Effector memory CD8-positive, alpha-beta T cell (primary cell): Measurements from ENCODE around the gene TBC1D4.
"Not testable (repeated sequence)": the region's sequence is repeated elsewhere in the genome, so short reads cannot be mapped to it uniquely, and the experiment has no call there.

Experiments
- ATAC-seq: fragments of 150-1000 bp; cut with Tn5 transposase; replicated peaks from 2 replicates; pipeline ENCODE4 v1.10.0; 2021; ENCODE audit warnings: mild to moderate bottlenecking, moderate library complexity
- DNase-seq, 3 experiments: peaks; one replicate each; pipeline ENCODE4 v3.0.0; 2021
- H3K27ac Mint-ChIP-seq, 2 donors: one replicate each; pipeline ENCODE4 v1.8.0; 2022; ENCODE audit warnings: mild to moderate bottlenecking in 2 of 2, mixed read lengths in 2 of 2, moderate library complexity in 2 of 2
- H3K27me3 Mint-ChIP-seq, 2 donors: one replicate each; pipeline ENCODE4 v1.8.0; 2022; ENCODE audit warnings: mixed read lengths in 2 of 2
- H3K36me3 Mint-ChIP-seq: one replicate; pipeline ENCODE4 v1.8.0; 2022; ENCODE audit warnings: mild to moderate bottlenecking, moderate library complexity, mixed read lengths; ENCODE audit not compliant: insufficient read depth
- H3K4me1 Mint-ChIP-seq, 2 donors: one replicate each; pipeline ENCODE4 v1.8.0; 2022; ENCODE audit warnings: low read depth in 2 of 2, mixed read lengths in 2 of 2
- H3K4me3 Mint-ChIP-seq, 2 donors: one replicate each; pipeline ENCODE4 v1.8.0; 2022; ENCODE audit warnings: mild to moderate bottlenecking in 2 of 2, mixed read lengths in 2 of 2, moderate library complexity in 2 of 2
- H3K9me3 Mint-ChIP-seq, 2 donors: one replicate each; pipeline ENCODE4 v1.8.0; 2022; ENCODE audit warnings: mixed read lengths in 2 of 2

Gene TBC1D4

DNA sequence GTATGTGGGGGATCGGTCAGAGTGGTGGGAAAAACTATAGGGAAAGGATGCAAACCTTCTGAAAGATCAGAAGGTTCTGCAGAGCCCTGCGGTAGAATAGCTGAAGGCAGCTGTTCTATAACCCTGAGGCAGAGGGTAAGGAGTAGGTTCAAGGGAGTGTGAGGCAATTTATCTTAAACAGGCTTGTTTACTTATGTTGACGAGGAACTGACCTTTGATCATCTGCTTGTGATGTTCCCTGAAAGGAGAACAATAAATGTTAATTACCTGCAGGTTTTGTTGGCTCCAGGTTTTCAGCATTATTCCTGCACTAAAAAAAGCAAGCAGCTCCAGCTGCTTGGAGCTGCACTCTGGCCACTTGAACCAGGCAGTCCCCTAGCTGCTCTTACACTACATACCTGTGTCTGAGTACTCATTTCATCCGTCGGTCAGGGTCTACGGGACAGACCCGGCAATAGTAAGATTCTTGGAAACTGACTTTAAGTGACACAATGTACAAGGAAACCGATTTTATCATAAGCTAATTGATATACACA, 202.1 kb downstream of the TBC1D4 start:
- no peak overlapping the region for H3K4me3 Mint-ChIP-seq
- no peak overlapping the region for H3K27ac Mint-ChIP-seq
- DNase-seq (no peak), ATAC-seq (no peak)
- no peaks in the 10 kb centered on the region for H3K9me3 Mint-ChIP-seq
- H3K27me3 Mint-ChIP-seq, result peaks cover 15 to 30% of the 10 kb centered on the region in 2 donors
- H3K36me3 Mint-ChIP-seq, result no peaks in the 10 kb centered on the region
- no peaks in the 10 kb centered on the region for H3K4me1 Mint-ChIP-seq

DNA sequence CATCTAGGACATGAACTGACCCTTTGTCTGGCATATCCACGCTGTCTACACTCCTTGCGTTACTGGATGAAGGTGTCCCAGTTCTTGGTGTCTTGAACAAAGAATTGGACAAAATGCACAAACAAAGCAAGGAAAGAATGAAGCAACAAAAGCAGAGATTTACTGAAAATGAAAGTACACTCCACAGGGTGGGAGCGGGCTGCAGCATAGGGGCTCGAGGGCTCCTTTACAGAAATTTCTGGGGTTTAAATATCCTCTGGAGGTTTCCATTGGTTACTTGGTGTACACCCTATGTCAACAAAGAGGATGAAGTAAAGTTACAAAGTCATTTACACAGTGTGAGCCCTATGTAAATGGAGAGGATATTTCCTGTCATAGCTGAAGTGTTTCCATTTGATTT, 208.3 kb downstream of the TBC1D4 start:
- not testable (repeated sequence) for ATAC-seq, H3K4me3 Mint-ChIP-seq, H3K4me1 Mint-ChIP-seq, H3K27ac Mint-ChIP-seq, H3K9me3 Mint-ChIP-seq, DNase-seq, H3K36me3 Mint-ChIP-seq
- peaks cover 8 to 20% of the 10 kb centered on the region in 2 donors for H3K27me3 Mint-ChIP-seq

DNA sequence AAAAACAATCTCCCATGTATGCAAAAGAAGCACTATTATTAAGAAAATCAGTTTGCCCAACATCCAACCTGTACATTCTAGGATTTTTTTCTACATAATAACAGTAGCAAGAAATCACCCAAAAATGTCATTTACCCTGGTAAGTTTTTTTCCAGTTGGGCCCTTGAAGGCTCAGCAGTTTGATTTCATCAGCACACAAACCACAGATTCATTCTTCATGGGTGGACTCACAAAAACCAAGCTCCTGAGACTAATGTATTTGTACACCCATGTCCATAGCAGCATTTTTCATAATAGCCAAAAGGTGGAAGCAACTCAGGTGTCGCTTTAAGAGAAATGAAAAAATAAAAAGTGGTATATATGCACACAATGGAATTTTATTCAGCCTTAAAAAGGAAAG, 210.1 kb downstream of the TBC1D4 start:
- H3K27ac Mint-ChIP-seq, result no peak overlapping the region
- ATAC-seq (no peak), DNase-seq (no peak)
- H3K36me3 Mint-ChIP-seq, result no peaks in the 10 kb centered on the region
- H3K4me3 Mint-ChIP-seq, result no peak overlapping the region
- H3K27me3 Mint-ChIP-seq, result peaks cover 5 to 14% of the 10 kb centered on the region in 2 donors
- H3K9me3 Mint-ChIP-seq, result no peaks in the 10 kb centered on the region
- H3K4me1 Mint-ChIP-seq, result peaks cover 0 to 2% of the 10 kb centered on the region in 2 donors

DNA sequence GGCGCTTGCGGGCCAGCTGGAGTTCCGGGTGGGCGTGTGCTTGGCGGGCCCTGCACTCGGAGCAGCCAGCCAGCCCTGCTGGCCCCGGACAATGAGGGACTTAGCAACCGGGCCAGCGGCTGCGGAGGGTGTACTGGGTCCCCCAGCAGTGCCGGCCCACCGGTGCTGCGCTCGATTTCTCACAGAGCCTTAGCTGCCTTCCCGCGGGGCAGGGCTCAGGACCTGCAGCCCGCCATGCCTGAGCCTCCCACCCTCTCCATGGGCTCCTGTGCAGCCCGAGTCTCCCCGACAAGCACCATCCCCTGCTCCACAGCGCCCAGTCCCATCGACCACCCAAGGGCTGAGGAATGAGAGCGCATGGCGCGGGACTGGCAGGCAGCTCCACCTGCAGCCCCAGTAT, 213.5 kb downstream of the TBC1D4 start:
- not testable (repeated sequence) for ATAC-seq, H3K4me3 Mint-ChIP-seq, DNase-seq, H3K27ac Mint-ChIP-seq, H3K27me3 Mint-ChIP-seq, H3K36me3 Mint-ChIP-seq, H3K9me3 Mint-ChIP-seq, H3K4me1 Mint-ChIP-seq

DNA sequence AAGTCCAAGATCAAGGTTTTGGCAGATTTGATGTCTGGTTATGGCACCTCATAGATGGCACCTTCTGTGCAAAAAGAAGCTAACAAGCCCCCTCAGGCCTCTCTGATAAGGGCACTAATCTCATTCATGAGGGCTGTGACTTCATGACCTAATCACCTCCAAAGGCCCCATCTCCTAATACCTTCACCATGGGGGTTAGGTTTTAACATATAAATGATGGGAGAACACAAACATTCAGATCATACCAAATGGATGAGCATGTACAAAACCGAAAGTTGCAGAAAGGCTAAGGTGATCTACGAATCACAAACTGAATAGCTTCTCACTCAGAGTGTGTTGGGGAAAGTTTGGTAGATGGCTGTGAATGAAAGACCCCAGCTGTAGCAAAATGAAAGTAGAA, 217.4 kb downstream of the TBC1D4 start:
- Mint-ChIP-seq H3K27me3 (peaks cover 4 to 20% of the 10 kb centered on the region in 2 donors), H3K27ac (no peak overlapping the region), H3K36me3 (no peaks in the 10 kb centered on the region), H3K4me1 (peaks cover 0 to 2% of the 10 kb centered on the region in 2 donors), H3K4me3 (no peak overlapping the region), H3K9me3 (no peaks in the 10 kb centered on the region)
- no peak for ATAC-seq
- DNase-seq, result no peak

DNA sequence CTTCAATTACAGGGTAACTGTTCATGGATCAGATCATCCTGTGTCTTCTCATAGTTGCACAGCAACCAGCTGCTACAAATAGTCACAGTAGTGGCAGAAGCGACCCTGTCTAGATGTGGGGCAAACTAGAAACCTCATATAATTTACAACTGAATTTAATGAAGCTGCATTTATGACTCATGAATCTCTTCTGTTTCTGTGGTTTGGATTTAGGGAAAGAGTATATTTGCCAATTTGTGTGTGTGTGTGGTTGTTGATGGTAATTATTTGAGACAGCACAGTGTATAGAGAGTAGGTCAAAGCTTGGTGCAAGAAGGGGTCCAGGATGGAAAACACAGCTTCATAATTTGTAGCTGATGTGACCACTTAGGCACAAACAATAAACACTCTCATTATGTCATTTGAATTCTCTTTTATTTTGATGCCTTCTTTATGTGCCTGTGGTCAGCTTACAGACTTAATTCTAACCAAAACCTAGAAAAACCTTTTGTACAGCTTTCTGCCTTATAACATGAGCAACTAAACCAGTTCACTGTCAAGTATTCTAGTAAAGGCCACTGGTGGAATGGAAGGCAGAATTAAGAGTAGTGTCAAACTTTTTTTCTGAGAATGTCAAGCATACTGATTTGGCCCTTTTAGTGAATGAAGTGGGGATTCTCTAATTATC, 218.1 kb downstream of the TBC1D4 start:
- no peaks in the 10 kb centered on the region for H3K4me1 Mint-ChIP-seq
- no peak overlapping the region for H3K4me3 Mint-ChIP-seq

DNA sequence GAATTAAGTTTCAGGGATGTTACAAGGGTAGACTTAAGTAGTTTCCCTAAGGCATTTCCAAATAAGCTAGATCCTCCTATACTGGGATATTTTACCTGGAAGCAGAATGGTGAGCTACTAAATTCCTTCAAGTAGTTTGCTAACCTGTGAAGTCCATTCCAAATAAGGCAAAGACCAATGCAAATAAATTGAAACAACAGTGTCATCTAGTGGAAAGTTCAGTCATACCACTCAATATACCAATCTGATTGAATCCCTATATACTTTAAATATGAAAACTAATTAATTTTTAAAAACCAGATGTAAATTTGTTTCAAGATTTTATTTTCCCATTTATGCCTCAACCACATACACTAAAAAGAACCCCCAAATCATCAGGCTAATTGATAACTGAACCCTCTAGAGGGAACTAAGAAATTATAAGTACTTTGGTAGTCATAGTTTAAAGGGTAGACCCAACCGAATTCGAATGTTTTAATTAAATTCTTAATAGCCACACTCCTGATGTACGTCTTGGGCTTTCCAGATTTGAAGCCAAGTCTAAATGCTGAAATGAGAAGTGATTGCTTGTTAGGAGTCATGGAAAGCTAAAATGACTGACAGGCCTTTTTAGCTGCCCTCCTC, 223.7 kb downstream of the TBC1D4 start:
- ATAC-seq, result no peak
- Mint-ChIP-seq H3K27me3 (peaks cover 19 to 32% of the 10 kb centered on the region in 2 donors), H3K36me3 (no peaks in the 10 kb centered on the region), H3K4me3 (no peak overlapping the region), H3K27ac (no peak overlapping the region), H3K9me3 (no peaks in the 10 kb centered on the region), H3K4me1 (no peaks in the 10 kb centered on the region)
- no peak for DNase-seq

More for the DNA sequence above, 218.1 kb downstream of the TBC1D4 start:
- Mint-ChIP-seq H3K9me3 (no peaks in the 10 kb centered on the region), H3K36me3 (no peaks in the 10 kb centered on the region), H3K27me3 (peaks cover 4 to 12% of the 10 kb centered on the region in 2 donors), H3K27ac (no peak overlapping the region)
- ATAC-seq (no peak), DNase-seq (no peak)

DNA sequence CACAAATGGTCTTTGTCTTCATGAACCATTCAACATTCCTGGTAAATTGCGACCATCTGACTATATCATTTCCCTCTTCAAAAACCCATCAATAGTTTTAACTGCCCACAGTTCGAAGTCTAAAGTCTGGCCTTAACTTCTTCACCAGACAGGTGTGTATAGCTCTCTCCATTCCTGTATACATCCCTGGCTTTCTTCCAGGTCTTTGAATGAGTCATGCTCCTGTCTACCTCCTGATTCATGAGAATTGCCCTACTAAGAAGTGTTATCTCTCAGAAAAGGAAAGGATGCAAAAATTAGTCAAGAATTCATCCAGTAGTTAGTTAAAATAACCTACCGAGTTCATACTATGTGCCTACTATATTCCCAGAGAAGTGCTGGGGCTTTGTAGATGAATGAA, 225.0 kb downstream of the TBC1D4 start:
- Mint-ChIP-seq H3K9me3 (no peaks in the 10 kb centered on the region), H3K27me3 (peaks cover 25 to 27% of the 10 kb centered on the region in 2 donors), H3K4me3 (no peak overlapping the region), H3K4me1 (no peaks in the 10 kb centered on the region), H3K36me3 (no peaks in the 10 kb centered on the region), H3K27ac (no peak overlapping the region)
- DNase-seq, result no peak
- ATAC-seq, result no peak

DNA sequence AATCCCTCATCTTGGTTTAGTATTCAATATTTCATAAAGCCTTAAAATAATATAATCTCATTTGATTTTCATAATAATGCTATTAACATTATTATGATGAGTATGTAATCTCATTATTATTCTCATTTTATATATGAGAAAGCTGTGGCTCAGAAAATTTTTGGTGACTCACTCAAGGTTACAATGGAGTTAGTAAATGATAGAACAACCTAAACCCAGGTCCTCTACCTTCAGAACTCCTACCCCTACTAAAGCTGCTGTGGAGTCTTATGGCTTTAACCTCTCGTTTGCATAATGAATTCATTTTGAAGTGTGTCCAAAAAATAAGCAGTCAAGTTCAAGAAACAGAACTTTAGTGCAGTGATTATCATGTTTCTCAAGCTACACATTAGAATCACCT, 226.3 kb downstream of the TBC1D4 start:
- no peaks in the 10 kb centered on the region for H3K4me1 Mint-ChIP-seq
- no peaks in the 10 kb centered on the region for H3K36me3 Mint-ChIP-seq
- H3K27me3 Mint-ChIP-seq, result peaks cover 36% of the 10 kb centered on the region in 2 donors
- H3K9me3 Mint-ChIP-seq, result no peaks in the 10 kb centered on the region
- no peak overlapping the region for H3K27ac Mint-ChIP-seq
- H3K4me3 Mint-ChIP-seq, result no peak overlapping the region
- DNase-seq (no peak), ATAC-seq (no peak)

DNA sequence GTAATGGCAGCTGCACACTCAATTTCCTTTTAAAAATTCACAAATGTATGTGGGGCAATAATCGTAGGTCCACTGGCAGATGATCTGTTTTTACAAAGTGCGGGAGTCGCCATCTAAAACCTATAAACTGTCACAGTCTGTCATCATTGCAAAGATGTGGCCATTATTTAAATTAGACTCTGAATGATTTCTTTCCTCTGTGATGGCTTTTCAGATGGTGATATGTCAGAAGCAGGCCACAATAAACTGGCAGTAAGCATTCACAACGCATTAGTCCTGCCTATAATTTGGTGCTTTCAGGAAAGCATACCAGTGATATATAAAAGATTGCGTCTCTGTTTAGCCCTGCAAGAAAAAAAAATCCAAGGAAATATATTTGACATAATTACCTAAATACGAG, 226.8 kb downstream of the TBC1D4 start:
- Mint-ChIP-seq H3K27ac (no peak overlapping the region), H3K9me3 (no peaks in the 10 kb centered on the region), H3K27me3 (peaks cover 36 to 41% of the 10 kb centered on the region in 2 donors), H3K36me3 (no peaks in the 10 kb centered on the region), H3K4me1 (no peaks in the 10 kb centered on the region), H3K4me3 (no peak overlapping the region)
- ATAC-seq (no peak), DNase-seq (no peak)

DNA sequence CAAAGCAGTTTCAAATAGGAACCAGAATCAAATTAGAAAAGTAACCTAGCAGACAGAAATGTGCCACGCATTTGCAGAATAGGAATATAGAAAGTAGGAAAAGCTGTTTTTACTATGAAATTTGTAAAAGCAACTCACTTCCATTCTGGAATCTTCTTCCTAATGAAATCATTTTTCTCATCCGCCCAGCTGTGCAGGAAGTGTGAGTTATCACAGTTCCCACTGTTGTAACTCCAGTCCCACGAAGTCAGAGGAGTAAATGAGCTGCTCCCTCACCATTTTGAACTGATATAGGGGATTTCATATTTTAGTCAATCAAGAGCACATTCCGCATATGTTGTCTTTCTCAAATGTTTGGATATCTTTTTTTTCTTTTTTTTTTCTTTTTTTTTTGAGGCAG, 230.8 kb downstream of the TBC1D4 start:
- Mint-ChIP-seq H3K4me3 (no peak overlapping the region), H3K36me3 (no peaks in the 10 kb centered on the region), H3K27ac (no peak overlapping the region), H3K4me1 (no peaks in the 10 kb centered on the region), H3K27me3 (peaks cover 35 to 37% of the 10 kb centered on the region in 2 donors), H3K9me3 (no peaks in the 10 kb centered on the region)
- DNase-seq (no peak), ATAC-seq (no peak)

DNA sequence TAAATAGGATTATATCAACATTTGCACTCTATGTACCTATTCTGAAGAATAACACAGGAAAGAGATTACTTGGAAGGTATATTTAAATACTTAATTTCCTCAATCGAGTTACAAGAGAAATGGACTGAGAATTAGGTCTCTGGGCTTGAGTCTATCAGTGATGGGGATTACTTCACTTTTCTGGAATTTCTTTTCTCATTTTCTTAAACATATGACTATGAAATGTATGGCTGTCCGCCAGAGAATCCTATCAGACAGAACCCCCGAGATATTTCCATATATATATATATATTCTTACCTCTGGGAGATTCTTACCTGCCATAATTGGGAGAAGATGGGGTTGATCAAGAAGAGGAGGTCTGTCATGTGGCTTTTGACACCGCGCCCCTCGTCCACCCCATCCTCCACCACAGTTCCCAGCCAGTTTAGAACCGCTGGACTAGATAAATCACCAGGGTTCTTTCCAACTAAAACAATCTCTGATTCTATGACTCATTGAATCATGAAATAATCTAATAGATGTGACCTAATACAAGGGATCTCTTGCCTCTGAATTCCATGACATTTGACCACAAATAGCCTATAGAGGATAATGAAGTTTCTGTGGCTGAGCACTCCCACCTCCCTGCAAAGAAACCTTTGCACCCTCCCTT, 231.3 kb downstream of the TBC1D4 start:
- Mint-ChIP-seq H3K4me1 (no peaks in the 10 kb centered on the region), H3K27me3 (peaks cover 33 to 39% of the 10 kb centered on the region in 2 donors), H3K4me3 (no peak overlapping the region), H3K9me3 (peaks cover 0 to 2% of the 10 kb centered on the region in 2 donors), H3K27ac (no peak overlapping the region), H3K36me3 (no peaks in the 10 kb centered on the region)
- ATAC-seq, result no peak
- no peak for DNase-seq

DNA sequence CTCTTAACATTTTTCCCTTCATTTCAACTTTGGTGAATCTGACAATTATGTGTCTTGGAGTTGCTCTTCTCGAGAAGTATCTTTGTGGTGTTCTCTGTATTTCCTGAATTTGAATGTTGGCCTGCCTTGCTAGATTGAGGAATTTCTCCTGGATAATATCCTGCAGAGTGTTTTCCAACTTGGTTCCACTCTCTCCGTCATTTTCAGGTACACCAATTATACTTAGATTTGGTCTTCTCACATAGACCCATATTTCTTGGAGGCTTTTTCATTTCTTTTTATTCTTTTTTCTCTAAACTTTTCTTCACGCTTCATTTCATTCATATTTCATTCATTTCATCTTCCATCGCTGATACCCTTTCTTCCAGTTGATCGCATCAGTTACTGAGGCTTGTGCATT, 236.4 kb downstream of the TBC1D4 start:
- not testable (repeated sequence) for H3K4me1 Mint-ChIP-seq, DNase-seq, H3K36me3 Mint-ChIP-seq, H3K9me3 Mint-ChIP-seq, H3K27ac Mint-ChIP-seq, H3K4me3 Mint-ChIP-seq, ATAC-seq
- H3K27me3 Mint-ChIP-seq, result peaks cover 12 to 34% of the 10 kb centered on the region in 2 donors

DNA sequence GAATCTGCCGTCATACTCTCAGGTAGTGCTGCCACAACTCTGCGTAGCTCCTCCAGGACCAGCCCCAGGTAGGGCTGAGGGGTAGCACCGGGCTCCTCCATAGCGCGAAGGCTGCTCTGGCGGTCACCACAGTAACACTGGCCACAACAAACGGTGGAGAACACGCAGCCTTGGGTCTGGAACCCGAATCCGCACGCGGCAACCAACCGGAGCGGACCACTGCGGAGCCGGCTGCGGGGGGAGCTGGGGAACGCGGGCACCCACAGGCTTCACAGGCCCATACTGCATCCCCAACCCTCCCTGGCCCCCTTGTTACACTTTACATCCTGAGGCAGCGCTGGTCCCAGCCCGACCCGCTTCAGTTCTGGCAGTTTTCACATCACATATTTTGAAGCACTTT, 241.7 kb downstream of the TBC1D4 start:
- peaks cover 0 to 35% of the 10 kb centered on the region in 2 donors for H3K27me3 Mint-ChIP-seq
- not testable (repeated sequence) for DNase-seq, H3K9me3 Mint-ChIP-seq, H3K27ac Mint-ChIP-seq, ATAC-seq, H3K36me3 Mint-ChIP-seq, H3K4me1 Mint-ChIP-seq, H3K4me3 Mint-ChIP-seq
